Ramos (cell line): ENCODE results near the gene ALX3.

Source experiments
- in situ Hi-C: fragments of 300-500 bp; cut with MboI; formaldehyde crosslinking; loops from one replicate; pipeline ENCODE4 v1.14.3; 2022; ENCODE audit warnings: low sequenced_read_pairs; ENCODE audit not compliant: unreplicated experiment

Gene ALX3

GRCh38 chr1:110011527-110012041, 58.9 kb downstream of the ALX3 start:
- in situ Hi-C loops, result no loop called here
